UCSD-AML1 (cell line): ENCODE results near the gene TXNL4A.
"Not testable (repeated sequence)": the region's sequence is repeated elsewhere in the genome, so short reads cannot be mapped to it uniquely, and the experiment has no call there.

ENCODE experiments used
- DNase-seq: peaks from one replicate; lab custom pipeline; 2025; ENCODE audit not compliant: unreplicated experiment; lab: John Stamatoyannopoulos, UW

TXNL4A gene

GRCh38 chr18:79964330-79965118 is 23.8 kb downstream of the TXNL4A start, which contains the start of gene HSBP1L1:
TSS of gene HSBP1L1 (plus strand) at chr18:79964643. CDS start at chr18:79964736, 93 bp downstream.
- peak; percentile 77 for DNase-seq

DNA sequence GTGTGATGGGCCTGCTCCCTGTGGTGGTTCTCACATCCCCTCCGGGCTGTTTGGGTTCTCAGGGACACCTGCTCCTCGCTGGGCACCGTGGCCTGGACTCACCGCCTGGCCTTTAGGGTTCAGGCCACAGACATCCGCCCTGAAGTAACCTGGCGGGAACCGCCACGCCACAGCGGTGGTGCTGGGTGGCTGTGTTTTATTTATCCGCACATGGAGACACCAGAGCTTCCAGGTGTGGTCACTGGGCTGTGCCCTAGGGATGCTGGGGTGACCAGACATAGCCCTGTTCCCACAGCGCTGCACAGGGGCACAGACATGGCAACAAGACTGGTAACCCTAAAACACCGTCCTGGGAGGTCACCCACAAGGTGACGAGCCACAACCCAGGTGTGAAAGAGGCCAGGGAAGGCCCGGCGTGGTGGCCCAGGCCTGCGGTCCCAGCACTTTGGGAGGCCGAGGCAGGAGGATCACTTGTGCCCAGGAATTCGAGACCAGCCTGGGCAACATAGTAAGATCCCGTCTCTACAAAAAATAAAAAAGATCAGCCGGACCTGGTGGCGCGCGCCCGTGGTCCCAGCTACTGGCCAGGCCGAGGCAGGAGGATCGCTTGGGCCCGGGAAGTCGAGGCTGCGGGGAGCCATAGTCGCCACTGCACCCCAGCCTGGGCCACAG is 24.6 kb downstream of the TXNL4A start:
- no peak for DNase-seq

- DNase-seq: no peak
Observed at GRCh38 chr18:79962835-79963657, 25.3 kb downstream of the TXNL4A start.

DNA sequence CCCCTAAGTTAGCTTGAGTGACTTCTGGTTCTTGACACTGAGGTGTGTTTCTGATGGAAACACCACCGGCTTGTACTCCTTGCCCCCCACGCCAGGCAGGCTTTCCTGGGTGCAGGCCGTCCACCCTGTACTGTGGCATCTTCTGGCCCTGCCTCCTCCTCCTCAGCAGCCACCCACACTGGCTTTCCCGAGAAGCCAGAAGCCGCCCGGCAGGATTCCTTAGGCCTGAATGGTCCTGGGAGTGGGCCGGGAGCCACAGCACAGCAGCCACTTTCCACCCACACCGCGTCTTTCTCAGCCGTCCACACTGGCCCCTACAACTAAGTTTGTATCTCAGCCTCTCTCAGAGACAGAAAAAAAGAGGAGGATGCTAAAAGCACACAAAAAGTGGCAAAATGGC is 26.1 kb downstream of the TXNL4A start:
- DNase-seq: no peak

- no peak for DNase-seq
Observed at GRCh38 chr18:79961527-79962291, 26.7 kb downstream of the TXNL4A start.

- DNase-seq: no peak
Observed at GRCh38 chr18:79960921-79961526, 27.3 kb downstream of the TXNL4A start.

DNA sequence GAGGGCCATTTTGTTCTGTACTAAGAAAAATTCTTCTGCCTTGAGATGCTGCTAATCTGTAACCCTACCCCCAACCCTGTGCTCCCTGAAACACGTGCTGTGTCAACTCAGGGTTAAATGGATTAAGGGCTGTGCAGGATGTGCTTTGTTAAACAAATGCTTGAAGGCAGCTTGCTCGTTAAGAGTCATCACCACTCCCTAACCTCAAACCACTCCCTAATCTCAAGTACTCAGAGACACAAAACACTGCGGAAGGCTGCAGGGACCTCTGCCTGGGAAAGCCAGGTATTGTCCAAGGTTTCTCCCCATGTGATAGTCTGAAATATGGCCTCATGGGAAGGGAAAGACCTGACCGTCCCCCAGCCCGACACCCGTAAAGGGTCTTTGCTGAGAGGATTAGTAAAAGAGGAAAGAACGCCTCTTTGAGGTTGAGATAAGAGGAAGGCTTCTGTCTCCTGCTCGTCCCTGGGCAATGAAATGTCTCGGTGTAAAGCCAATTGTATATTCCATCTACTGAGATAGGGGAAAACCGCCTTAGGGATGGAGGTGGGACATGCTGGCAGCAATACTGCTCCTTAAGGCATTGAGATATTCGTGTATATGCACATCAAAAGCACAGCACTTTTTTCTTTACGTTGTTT is 28.1 kb downstream of the TXNL4A start:
- DNase-seq: not testable (repeated sequence)

DNA sequence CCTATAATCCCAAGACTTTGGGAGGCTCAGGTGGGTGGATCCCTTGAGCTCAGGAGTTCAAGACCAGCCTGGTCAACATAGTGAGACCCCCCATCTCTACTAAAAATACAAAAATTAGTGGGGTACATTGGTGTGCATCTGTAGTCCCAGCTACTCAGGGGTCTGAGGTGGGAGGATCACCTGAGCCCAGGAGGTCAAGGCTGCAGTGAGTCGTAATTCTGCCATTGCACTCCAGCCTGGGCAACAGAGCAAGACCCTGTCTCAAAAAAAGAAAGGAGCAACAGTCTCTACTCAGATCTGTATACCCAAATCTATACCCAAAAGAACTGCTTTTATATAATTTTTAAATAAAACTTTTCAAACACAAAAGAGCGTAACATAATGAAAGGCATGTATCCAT is 29.4 kb downstream of the TXNL4A start:
- no peak for DNase-seq

GRCh38 chr18:79956276-79956675 is 32.1 kb downstream of the TXNL4A start:
- no peak for DNase-seq

GRCh38 chr18:79955302-79956075 is 32.9 kb downstream of the TXNL4A start:
- DNase-seq: no peak

GRCh38 chr18:79954791-79955190 is 33.6 kb downstream of the TXNL4A start:
- DNase-seq: no peak

DNA sequence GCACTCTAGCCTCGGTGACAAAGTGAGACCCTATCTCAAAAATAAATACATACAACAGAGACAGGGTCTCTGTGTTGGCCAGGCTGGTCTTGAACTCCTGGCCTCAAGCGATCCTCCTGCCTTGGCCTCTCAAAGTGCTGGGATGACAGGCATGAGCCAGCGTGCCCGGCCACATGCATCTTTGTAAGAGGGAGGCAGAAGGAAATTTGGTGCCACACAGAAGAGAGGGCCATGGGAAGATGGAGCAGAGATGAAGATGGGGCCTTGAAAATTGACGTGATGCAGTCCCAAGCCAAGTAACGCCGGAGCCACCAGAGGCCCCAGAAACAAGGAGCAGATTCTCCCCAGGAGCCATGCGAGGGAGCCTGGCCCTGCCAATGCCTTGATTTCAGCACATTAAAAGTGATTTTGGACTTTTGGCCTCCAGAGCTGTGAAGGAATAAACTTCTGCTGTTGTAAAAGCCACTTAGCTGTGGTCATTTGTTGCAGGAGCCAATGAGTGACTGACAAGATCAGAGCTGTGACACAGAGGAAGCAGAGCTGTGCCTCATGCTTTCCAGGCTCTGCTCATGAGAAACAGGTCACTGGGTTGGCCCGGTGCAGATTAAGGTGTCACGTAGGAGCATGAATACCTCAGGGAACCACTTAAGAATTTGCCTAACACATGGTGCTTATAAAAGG is 34.3 kb downstream of the TXNL4A start:
- no peak for DNase-seq

DNA sequence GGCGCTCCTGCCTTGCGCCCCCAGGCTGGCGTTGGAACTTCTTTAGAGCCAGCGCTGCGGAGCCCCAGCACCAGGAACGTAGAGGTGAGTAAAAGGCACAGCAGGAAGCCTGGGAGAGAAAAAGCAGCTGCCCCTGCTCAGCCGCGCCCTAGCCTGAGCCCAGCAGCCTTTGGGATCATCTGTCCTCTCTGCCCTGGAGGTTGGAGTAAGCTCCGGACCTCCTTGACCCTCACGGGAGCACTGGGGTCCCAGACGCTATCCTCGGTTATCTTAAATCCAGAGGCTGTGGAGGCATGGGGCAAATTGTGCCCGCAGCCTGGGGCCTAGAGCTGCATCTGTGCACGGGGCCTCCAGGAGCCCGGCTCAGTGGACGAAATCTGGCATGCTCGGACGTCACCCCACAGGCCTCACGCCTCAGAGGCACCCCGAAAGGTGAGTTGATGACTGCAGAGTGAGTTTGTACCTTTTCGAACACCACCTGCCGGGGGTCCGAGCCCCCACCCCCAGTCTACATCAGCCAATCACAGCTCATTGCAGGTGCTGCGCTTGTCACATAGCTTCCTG is 35.3 kb downstream of the TXNL4A start:
- no peak for DNase-seq

DNA sequence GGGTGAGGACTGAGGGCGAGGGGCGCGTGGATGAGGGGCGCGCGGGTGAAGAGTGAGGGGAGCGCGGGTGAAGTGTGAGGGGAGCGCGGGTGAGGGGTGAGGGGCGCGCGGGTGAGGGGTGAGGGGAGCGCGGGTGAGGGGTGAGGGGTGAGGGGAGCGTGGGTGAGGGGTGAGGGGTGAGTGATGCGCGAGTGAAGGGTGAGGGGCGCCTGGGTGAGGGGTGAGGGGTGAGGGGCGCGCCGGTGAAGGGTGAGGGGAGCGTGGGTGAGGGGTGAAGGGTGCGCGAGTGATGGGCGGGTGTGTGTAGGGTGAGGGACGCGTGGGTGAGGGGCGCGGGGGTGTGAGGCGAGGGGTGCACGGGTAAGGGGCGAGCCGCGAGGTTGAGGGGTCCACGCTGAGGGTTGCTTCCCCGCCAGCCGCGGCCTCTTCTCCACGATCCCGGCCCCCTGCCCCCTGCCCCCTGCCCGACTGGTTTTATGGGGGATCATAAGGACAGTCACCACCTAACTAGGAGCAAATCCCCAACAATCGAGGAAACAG is 35.8 kb downstream of the TXNL4A start:
- DNase-seq: no peak

GRCh38 chr18:79951545-79952455 is 36.6 kb downstream of the TXNL4A start, which contains the start of gene SLC66A2:
TSS of gene SLC66A2 (minus strand) at chr18:79951653. CDS start at chr18:79950926, 727 bp downstream.
- DNase-seq: peak; percentile 91

DNA sequence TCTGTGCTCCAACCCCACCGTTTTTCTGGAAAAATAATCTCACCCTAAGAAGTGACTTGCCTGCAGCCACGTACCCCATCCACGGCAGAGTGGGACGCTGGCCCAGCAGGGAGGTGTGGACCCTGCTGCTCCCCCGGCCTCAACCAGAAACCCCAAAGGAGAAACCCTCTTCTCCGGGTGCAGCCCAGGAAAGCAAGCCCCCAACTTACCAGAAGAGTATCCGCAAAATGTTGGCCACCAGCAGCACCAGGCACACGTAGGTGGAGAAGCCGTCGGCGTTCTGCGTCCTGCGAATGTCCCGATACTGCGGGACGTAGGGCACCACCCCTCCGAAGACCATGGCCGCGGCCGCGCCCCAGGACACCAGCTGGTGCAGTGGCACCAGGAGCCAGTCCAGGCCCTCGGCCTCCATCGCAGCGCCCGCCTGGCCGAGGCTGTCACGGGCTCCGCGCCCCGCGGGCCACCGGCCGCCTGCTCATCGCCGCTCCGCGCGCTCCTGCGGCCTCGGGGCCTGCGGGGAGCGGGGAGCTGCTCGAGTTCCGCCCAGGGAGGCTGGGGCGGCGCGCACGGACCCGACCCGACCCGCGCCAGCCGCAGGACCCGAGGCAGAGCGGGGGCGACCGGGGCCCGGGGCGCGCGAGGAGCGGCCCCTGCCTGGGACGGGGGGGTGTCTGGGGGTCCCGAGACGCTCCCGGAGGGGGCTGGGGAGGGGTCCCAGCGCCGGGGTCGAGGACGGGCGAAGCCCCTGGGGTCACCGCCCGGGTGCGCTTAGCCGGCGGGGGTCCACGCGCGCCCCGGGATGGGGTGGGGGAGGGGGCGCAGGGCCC is 37.6 kb downstream of the TXNL4A start:
- peak; percentile 29 for DNase-seq
